NB4 (cell line): ENCODE results near the gene FGA.

ENCODE experiments used
- MAX ChIP-seq: IDR thresholded peaks from 2 replicates; pipeline ENCODE4 v1.6.1; 2011; ENCODE audit warnings: low read depth, low read length
- TF ChIP-seq, protein P1 (sequence below): IDR thresholded peaks from one replicate; pipeline ENCODE4 v1.5.1; 2012; ENCODE audit warnings: low read depth, low read length

GRCh38 chr4:154623436-154623835 is 32.9 kb upstream of the FGA start:
- TF ChIP-seq MAX, result no peak
- TF ChIP-seq, protein P1, sequence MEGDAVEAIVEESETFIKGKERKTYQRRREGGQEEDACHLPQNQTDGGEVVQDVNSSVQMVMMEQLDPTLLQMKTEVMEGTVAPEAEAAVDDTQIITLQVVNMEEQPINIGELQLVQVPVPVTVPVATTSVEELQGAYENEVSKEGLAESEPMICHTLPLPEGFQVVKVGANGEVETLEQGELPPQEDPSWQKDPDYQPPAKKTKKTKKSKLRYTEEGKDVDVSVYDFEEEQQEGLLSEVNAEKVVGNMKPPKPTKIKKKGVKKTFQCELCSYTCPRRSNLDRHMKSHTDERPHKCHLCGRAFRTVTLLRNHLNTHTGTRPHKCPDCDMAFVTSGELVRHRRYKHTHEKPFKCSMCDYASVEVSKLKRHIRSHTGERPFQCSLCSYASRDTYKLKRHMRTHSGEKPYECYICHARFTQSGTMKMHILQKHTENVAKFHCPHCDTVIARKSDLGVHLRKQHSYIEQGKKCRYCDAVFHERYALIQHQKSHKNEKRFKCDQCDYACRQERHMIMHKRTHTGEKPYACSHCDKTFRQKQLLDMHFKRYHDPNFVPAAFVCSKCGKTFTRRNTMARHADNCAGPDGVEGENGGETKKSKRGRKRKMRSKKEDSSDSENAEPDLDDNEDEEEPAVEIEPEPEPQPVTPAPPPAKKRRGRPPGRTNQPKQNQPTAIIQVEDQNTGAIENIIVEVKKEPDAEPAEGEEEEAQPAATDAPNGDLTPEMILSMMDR, result no peak
